SIG-M5 treated with dmso at 0.1 percent for 504 hours (cell line): ENCODE data around the gene TLL1.

ENCODE experiments used
- DNase-seq: peaks from one replicate; lab custom pipeline; 2025; ENCODE audit not compliant: unreplicated experiment; lab: John Stamatoyannopoulos, UW

Gene TLL1

GRCh38 chr4:166043801-166044200 is 170.8 kb downstream of the TLL1 start:
- DNase-seq, result no peak

DNA sequence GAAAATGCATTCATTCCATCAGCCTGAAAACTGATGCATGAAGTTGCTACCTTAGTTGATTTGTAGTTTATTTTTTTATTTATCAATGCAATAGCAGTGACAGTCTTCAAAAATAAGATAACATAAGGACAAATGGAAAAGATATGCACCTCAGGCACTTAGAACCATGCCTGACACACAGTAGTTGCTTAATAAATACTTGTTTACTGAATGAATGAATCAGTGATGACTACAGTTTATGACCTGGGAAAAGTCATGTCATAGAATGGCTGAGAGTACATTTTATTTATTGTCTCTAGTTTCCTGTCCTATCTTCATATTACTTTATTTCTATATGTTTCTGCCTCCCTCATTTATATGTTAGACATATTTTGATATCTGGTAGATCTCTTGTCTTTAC is 171.8 kb downstream of the TLL1 start:
- DNase-seq, result no peak

DNA sequence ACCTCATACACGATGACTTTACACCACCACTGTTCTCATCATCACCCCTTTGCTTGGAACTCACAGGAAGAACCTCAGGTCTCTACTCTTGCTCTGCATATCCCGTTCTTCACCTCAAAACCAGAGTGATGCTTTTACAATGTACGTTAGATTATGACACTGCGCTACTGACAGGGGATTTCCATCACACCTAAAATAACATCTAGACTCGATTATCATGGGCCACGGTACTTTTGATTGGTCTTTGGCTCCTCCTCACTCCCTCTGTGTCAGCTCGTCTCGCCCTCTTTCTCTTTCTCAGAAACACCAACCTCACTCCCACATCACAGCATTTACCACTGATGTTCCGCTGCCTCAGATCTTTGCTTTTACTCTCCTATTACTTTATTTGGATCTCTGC is 172.4 kb downstream of the TLL1 start:
- DNase-seq, result no peak

DNA sequence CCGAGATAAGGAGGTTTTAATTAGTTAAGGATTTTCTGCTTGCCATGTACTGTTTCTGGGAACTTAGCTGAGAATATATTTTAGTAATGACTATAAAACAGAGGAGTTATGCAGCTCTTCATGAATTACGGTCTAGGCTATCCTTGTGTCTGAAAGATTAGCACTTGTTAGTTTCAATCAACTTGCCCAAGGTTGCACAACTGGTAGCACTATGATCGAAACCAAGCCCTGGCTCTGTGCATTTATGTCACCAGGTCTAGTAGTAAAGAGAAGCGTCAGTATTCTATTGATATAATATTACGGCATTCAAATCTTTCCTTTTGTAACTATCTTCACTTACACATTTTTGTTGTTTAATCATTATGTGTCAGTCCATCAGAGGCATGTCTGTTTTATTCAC is 176.0 kb downstream of the TLL1 start:
- DNase-seq, result no peak

DNA sequence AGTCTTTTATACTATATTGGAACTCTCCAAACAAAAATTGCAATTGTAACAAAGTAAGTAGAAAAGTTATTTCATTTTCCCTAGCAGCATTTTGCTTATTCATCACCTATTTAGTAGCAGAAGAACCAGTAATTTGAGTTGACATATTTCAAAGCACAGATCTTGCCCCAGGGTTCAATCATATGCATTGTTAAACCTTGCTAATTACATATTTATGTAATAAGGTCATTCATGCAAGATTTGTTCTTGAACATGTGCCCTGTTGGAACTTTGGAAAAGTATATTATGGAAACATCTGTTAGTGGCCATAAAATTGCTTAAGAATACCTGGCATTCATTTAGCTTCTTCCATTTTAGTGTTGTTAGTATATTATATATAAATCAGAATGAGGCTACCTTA is 191.7 kb downstream of the TLL1 start:
- no peak for DNase-seq

GRCh38 chr4:166065324-166065723 is 192.3 kb downstream of the TLL1 start:
- no peak for DNase-seq

DNA sequence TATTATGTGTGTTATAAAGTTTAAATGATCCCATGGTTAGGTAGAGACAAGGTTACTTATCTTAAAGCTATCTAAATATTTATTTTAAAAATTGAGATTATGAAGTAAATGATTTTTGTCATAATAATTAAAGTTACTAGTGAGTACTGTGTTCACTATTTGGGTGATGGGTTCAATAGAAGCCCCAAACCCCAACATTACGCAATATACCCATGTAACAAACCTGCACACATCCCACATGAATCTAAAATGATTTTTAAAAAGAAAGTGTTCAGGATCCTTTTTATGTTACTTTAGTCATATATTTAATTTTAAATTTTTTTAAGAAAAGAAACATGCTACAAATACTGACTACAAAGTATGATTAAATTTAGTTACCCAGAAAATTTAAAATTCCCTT is 193.9 kb downstream of the TLL1 start:
- no peak for DNase-seq

DNA sequence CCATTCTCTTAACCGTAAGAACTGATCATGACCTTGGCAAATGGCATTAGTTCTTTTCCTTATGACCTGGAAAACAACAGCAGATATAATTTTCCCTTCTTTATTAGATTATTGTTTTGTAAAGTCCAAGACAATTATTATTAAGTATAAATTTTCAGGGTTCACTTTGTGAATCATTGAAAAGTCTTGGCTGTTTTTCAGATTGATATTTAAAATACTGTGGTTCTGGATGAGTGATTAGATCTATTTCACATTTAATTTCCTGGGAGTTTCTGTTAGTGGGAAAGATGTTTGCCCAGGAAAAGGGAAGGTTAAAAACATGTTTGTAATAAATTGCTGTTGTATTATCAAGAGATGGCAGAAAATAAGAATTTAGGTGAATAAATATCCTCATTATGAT is 194.9 kb downstream of the TLL1 start:
- no peak for DNase-seq

DNA sequence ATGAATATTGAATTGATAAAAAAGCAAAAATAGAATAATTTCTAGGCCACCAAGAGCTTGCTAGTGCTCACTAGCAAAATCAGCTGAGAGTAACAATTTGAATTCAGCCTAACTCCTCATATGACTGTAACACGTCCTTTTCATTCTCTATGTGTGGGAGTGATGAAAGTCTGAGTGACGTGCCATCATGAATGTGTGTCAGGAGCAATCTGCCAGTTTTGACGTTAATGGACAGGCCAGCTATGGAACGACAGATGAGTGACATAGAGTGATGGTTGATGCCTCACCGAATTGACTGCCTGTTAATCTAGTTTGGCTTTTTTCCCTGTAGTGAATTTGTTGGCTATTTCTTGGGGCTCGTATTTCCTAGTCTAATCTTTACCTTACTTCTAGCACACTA is 200.7 kb downstream of the TLL1 start:
- no peak for DNase-seq

DNA sequence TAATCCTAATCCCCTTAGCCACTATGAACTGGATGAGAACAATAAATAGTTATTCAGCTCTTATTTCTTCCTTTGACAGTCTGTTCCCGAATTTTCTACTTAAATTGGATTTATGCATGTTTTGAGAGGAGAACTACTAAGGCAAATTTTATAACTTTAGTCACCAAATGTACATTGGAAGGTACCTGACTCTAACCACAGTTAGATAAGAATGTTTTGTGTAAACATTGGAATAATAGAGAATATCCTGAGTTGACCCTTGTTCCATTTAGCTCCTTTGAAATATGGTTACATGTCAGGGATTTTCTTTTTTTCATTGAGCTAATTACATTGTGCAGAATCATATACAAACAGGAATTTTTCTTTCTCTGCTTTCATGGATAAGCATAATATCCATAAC is 202.6 kb downstream of the TLL1 start:
- no peak for DNase-seq

DNA sequence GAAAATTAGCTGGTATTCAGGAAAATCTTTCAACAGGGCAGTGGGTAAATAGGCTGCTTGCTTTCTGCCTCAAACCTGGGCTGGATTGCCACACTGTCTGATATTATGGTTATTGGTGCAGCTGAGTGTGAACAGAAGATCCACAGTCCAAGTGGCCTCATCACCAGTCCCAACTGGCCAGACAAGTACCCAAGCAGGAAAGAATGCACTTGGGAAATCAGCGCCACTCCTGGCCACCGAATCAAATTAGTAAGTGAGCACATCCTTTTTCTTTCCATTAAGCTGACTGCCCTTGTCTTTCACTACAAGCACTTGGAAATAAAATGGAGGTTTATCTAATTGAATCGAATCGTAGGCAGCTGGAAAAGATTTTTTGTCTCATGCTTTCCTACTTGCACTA is 204.7 kb downstream of the TLL1 start:
- DNase-seq, result no peak

DNA sequence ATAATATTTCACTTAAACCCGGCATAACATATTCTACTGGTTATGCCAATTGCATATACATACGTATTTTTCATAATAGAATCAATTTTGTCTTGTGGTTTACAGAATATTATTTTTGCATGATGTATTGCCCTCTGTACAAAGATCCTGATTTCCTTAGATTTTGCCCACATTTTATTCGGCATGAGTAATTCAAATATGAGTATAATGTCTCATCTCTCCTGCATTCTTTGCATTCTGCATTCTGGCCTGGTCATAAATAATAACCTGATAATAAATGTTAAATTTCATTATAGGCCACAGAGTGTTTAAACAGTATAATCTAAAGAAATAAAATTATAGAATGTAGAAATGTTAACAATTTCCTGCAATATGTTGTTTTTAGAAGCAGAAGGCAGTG is 205.3 kb downstream of the TLL1 start:
- DNase-seq, result no peak

DNA sequence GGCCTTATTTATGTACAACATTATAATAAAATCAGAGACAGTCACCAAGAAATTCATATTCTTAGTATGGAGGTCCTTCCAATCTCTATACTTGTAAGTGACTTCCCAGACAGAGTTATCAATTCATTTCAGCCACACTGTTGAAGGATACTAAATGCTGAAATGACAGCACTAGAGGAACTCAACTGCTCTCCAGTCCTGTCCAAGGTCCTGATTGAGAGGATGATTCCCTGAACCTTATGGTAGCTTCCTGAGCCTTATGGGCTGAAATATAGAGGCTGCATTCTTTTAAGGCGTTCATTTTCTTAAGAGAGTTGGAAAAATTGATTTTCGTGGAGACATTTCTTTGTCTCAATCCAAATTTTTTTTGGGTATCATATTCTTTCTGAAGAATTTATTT is 205.9 kb downstream of the TLL1 start:
- DNase-seq, result no peak

DNA sequence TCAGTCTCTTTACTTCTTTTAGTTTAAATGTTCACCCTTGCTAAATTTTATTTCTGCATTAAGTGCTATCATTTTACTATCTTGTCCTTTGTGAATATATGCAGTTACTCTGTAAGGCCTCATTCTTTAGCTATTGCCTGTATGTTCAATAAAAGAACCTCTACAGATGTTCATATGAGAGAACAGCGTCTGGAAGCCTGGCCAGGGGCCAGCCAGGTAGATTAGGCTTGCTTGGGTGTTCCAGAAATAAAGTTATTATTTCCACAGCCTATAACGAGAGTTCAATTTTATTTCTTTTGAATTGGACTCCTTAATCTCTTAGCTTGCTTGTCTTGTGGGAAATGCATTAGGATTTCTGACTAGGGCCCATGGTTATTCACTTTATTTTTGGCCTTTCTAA is 214.5 kb downstream of the TLL1 start:
- no peak for DNase-seq

- no peak for DNase-seq
Measured at GRCh38 chr4:166088576-166088975, 215.5 kb downstream of the TLL1 start.

- no peak for DNase-seq
Measured at GRCh38 chr4:166091146-166091545, 218.1 kb downstream of the TLL1 start.

GRCh38 chr4:166091912-166092510 is 219.0 kb downstream of the TLL1 start:
- DNase-seq, result peak; percentile 43

DNA sequence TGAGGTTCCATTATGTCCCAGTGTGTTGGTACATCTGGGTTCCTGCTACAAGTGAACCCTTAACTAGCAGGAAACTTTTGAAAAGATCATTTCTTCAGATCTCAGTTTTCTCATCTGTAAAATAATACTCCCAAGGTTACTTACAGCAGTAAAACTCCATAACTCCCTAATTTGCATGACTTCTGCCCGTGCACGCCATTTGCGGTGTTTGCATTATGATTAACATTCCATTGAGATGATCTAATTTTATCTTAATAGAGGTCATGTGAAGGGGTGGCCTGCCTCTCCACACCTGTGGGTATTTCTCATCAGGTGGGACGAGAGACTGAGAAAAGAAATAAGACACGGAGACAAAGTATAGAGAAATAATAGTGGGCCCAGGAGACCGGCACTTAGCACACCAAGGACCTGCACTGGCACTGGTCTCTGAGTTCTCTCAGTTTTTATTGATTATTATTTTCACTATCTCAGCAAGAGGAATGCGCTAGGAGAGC is 219.8 kb downstream of the TLL1 start:
- no peak for DNase-seq

DNA sequence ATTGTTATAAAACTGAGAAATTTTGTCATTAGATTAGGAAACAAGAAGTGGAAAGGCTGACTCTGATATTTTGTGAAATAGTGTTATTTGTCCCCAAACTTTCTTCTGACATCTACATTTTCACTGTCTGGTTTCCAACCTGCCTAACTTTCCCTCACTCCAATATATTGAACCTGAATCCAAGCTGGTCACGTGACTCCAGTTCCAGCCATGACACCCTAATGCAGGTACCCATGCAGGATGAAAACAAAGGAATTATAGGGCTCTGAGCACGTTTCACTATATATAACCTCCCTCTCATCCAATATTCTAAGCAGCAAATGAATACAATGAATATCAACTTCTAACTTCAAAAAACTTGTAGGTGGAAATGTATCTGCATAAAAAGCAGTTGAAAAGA is 231.6 kb downstream of the TLL1 start:
- DNase-seq, result no peak

GRCh38 chr4:166121897-166122296 is 248.9 kb downstream of the TLL1 start:
- no peak for DNase-seq

GRCh38 chr4:166123546-166123945 is 250.5 kb downstream of the TLL1 start:
- no peak for DNase-seq

- DNase-seq, result no peak
Measured at GRCh38 chr4:166128403-166128802, 255.4 kb downstream of the TLL1 start.

- no peak for DNase-seq
Measured at GRCh38 chr4:166134285-166134684, 261.2 kb downstream of the TLL1 start.

DNA sequence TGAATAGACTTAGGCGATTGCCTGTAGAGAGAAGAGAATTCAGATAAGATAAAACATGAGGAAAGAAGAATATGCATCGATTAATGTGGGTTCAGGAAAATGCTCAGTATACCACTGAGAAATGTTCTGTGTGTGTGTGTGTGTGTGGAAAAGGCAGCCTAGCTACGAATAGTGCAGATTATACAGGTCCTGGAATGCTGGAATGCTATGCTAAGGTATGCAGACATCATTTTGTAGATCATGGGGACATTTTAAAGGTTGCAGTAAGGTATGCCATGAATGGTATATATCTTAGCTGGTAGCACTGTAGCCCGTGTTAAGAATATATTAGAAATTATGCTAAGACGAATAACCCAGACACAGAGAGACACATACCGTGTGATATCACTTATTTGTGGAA is 267.9 kb downstream of the TLL1 start:
- DNase-seq, result no peak
